SH-SY5Y (cell line): ENCODE results near the gene ST3GAL5.

Source experiments
- GATA2 ChIP-seq: IDR thresholded peaks from 2 replicates; pipeline ENCODE4 v1.6.1; 2011; ENCODE audit warnings: mild to moderate bottlenecking, low read depth, low read length
- GATA3 ChIP-seq: IDR thresholded peaks from 2 replicates; pipeline ENCODE4 v1.6.1; 2011; ENCODE audit warnings: low read depth, mild to moderate bottlenecking, low read length, moderate library complexity

ST3GAL5 gene

DNA sequence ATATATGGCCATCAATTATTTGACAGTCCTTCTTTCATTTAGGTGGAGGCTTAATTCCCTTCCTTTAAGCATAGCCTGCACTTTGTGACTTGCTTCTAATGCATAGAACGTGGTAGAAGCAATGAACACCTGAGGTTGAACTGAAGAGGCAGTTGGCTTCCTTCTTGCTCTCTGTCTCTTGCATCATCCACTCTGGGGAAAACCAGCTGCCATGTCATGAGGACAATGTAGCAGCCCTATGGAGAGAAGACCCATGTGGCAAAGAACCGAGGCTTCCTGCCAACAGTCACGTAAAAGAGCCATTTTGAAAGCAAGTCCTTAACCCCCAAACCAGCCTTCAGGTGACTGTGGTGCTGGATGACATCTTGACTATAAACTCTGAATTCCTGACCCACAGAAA is 88.2 kb downstream of the ST3GAL5 start:
- TF ChIP-seq GATA3 (no peak), GATA2 (no peak)

DNA sequence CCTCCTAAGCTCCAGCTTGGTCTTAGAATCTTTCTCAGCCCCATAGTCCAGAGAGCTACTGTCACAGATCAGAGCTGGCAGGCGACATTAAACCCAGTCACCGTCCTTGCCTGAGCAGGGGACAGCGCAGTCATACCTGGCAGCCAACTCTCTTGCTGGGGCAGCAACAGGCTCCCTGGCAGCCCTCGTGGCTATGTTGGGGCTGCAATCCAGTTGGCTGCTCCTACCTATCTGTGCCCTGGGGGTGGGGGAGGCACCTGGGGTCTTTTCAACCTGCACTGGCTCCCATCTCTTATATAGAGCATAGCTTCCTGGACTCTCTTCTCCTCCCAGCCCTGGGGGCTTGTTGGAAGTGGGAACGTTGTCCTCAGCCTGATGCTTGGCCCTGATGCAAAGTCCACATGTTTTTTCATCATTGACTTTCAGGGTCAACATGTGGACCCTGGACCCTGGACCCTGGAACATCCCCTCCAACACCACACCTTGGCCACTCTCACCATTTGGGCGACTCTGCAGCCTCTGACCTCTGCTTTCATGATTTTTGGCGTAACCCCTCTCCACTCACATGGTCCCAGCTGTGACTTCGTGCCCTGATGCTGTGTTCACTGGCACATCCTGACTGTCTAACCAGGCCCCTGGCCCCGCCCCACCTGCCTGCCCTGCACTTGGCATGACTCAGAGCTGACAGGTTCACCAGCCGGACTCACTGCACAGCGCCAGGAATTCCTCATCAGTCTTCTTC is 89.4 kb downstream of the ST3GAL5 start:
- TF ChIP-seq GATA3 (no peak), GATA2 (no peak)

DNA sequence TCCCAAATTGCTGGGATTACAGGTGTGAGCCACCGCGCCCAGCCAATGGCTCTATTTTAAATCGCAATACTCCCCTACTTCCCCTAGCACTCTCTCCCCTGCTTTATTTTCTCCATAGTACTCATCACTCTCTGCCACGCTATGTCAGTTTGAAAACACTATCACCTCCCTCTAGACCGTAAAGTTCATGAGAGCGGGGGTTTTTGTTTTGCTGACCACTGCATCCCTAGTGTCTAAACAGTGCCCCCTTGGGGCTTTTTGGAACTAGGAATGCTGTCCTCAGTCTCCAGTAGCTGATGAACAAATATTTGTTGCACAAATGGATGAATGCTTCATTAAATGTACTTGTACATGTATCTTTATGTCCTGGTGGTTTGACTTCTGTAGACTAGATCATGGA is 90.9 kb downstream of the ST3GAL5 start:
- TF ChIP-seq GATA3, result no peak
- TF ChIP-seq GATA2, result no peak

DNA sequence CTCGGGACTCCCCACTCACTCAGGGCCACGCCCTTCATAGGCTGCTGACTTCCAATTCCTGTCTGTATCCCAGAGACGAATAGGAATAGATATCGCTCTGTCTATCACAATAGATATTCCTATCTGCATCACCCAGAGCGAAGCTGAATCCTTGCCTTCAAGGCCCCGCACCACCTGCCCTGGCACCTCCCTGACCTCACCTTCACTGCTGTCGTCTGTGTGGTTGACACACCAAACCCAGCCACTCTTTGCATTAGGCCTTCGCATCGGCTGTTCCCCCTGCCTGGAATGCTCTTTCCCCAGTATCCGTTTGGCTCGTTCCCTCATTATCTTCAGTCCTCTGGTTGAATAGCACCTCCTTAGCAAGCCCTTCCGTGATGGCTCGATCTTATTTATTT is 91.5 kb downstream of the ST3GAL5 start:
- TF ChIP-seq GATA3, result no peak
- no peak for TF ChIP-seq GATA2

DNA sequence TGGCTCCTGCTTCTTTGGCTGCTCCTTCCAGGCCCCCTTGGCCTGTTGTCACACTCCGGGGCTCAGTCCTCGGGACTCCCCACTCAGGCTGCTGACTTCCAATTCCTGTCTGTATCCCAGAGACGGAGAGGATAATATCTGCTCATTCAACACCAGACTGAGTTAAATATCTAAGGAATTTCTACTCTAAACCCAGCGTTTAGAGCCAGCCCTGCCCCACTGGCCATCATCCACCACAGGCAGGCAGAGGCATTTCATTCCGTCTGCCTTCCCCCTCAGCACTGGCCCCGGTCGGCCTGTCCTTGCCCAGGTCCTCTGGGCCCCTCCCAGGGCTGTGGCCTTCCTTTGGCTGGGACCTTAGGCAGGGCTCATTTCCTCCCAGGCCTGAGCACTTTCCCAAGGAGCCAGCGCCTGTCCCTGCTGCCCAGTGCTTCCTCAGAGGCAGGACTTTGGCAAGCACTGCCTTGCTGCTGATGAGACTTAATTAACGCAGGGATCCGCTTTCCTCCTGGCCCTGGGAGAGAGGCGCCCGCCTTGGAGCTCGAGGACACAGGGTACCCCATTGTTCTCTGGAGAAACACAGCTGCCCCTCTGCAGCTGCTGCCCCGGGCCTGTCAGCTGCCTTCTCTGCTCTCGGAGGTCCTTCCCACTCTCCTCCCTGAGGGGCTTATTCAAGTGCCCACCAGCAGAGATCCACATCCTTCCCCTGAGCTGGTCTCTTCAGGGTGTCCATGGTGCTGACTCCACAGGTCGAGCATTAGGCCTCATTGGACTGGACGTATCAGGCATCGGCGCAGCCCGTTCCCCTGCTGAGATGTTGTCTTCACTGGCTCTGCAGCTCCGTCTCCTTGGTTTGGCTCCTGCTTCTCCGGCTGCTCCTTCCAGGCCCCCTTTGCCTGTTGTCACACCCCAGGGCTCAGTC is 92.2 kb downstream of the ST3GAL5 start:
- TF ChIP-seq GATA2 (no peak), GATA3 (no peak)

DNA sequence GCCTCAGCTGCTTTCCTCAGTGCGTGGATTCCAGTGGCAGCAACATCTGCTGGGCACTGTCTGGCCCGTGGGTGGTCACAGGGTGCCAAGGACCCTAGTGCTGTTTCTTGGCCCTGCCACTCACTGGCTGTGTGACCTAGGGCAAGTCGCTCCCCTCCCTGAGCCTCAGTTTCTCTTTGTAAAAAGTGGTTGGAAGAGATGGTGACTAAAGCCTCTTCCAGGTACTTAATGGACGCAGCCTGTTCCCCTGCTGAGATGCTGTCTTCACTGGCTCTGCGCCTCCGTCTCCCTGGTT is 92.8 kb downstream of the ST3GAL5 start:
- TF ChIP-seq GATA2 (no peak), GATA3 (no peak)

DNA sequence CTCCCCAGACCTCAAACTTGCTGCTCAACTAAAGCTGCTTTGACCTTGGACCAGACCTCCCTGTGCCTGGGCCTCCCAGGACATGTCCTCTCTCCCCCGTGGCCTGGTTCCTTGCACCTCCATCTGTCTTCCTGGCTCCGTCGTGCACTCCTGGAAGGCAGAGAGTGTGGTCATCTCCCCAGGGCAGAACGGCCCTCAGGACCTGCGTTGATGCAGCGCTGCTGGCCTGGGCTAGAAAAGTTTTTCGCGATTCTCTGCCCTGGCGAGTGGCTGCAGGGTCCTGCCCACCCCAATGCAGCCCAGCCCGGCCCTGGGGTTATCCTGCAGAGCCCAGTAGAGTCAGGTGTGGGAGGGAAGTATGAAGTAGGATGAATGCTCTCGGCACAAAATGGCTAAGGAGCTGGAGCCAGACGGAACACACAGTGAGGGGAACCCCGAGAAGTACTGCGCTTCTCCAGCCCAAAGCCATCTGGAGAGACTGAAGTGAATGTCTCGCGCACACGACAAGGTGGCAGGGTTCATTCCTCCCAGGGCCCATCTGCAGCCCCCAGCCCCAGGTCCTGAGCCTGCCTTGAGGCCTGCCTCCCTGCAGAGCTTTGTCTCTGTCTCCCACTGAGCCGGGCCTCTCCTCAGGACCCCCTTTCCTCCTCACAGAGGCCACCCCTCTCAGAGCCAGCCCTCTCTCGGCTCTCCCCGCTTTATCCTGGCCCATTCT is 93.3 kb downstream of the ST3GAL5 start:
- TF ChIP-seq GATA2 (no peak), GATA3 (no peak)

DNA sequence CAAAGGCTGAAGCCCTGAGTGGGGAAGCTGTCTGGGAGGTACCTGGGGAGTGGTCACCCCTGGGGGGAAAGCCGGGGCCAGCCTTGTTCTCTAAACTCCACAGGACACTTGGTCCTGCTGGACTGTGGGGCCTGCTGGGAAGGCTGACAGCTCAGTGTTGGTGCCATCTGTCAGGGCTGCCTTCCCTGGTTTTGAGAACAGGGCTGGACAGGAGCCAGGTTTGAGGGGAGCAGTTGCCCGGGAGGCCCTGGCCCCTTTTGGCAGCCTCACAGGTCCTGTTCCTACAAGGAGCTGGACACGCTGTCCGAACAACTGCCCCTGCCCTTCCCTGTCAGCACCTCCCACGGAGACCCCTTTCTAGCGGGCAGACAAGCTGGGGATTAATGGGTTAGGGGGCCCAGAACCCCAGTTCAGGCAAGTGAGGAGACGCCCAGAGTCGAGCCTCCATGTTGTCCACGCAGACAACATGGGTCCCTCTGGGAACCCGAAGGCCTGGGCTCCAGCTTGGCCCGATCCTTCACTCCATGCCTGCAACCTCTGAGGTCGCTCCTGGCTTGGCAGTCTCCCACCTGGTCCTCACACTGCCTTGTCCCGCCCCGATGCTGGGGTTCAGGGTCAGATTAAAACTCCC is 94.2 kb downstream of the ST3GAL5 start:
- TF ChIP-seq GATA2 (no peak), GATA3 (no peak)

DNA sequence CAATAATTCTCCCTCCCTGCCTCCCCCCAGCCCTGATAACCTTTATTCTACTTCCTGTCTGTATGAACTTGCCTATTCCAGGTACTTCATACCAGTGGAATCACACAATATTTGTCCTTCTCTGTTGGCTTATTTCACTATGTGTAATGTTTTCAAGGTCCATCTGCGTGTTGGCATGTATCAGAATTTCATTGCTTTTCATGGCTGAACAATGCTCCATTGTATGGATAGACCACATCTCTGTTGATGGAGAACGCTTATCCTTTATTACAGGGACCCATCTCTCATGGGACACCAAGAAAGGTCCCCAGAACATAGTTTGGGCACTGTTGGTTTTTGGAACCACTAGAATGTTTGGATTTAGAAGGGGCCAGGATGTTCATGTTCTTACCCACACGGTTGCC is 94.8 kb downstream of the ST3GAL5 start:
- TF ChIP-seq GATA2 (no peak), GATA3 (no peak)

DNA sequence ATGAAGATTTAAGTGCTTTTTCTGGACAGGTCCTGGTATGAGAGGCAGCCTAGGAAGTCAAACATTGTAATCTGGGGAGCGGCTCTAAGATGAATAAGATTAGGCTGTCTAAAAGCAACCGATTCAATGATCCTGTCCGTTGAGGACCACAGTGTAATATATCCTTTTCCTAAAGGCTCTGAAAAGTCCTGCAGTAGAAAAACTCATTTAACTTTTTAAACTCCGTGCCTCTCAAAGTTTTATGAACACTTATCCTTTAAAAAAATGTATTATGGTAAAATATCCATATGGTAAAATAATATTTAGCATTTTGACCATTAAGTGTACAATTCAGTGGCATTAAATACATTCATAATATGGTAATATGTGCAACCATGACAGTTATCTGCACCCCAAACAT is 95.2 kb downstream of the ST3GAL5 start:
- TF ChIP-seq GATA3 (no peak), GATA2 (no peak)

DNA sequence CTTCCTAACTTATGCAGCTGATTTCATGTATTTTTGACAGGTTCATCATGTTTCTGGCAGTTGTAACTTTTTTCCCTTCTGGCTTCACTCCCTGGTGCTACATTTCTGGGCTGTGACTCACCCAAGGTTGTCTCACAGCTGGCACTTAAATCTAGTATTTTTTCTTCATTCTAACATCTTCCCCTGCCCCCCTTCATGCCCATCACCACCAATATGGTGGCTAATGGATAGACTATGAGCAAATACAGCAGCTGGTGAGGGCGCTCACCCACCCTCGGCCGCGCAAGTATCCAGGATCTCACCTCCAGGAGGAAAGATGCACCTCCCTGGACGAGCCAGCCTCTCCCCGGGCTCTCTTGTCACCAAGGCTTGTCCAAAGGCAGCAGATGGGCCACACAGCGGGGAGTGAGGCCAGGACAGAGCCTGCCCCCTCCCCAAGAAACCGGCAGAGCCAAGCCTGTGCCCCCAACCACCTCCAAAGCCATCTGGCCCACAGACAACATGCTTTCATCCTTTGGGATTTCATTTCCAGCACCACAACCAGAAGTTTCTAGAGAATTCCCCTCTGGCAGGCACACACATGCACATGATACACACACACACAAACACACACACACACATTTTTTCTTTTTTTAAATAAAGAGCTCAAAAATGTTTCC is 95.9 kb downstream of the ST3GAL5 start:
- TF ChIP-seq GATA2 (no peak), GATA3 (no peak)

DNA sequence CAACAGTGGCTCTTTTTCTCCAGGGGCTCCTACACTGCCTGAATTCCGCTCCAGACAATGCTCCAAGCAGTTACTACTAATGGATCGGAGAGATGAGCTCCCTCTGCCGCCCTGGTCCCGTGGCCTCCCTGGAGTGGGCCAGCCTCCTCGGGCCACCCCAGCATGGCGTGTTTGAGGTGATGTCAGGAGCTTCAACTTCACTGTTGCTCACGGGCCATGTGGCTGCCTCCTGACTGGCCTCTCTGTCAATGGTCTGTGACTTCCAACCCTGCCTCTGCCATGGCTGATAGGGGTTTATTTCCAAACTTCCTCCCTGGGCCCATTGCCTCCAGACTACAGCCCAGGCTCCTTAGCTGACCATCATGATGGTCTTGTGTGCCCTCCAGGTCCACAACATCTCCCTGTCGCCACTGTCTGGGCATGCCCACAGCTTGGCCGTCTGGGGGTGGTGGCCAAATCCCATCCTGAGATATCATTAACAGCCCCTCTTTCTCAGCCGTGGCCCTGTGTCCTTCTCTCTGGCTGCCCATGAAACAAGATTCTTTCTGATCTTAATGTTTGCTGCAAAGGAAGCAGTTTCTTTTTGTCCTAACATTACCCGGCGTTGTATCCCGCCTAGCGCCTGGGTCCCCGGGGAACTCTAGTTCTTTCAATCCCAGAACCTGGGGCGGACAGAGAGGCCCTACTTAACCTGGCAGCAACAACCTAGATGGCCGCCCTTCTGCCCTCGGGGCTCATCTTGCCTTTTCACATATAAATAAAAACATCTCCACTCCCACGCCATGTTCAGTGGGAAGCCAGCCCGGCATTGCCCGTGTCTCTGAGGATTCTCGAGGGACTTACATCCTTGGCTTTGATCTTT is 96.9 kb downstream of the ST3GAL5 start:
- TF ChIP-seq GATA3 (no peak), GATA2 (no peak)

DNA sequence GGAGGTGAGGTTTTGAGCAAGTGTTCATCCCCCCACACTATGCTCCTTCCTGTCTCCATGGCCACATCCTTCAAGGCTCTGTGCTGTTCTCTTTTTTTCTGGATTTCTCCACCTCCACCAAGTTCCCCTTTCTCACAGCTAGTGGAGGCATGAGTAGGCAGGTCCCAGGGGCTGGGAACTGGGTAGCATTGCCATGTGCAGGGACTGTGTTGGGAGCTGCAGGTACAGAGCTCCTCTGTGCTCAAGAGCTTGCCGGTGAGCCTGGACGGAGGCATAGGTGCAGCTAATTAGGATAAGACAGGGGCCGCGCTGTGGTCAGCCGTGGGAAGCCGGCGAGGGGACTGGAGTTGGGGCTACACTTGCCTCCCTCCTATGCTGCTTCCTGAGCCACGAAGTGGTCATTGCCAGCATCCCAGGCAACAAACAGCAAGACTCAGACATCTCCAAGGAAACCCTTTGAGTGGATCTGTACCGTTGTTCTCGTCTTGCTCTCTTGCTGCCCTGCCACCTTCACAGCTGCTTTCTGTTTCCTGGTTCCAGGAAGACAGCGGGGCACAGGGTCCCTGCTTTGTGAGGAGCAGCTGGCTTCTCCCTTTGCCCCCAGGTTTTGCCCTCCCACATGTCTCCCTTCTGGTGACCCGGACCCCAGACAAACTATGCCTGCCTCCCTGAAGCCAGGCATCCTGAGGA is 98.1 kb downstream of the ST3GAL5 start:
- TF ChIP-seq GATA2 (no peak), GATA3 (no peak)
